CD14-positive monocyte (primary cell): Measurements from ENCODE around the gene GLDN. TPM values are rescaled to one million over a fixed set of nuclear protein-coding genes. Genes with fewer than 3 reads are reported as not detected.
"Not testable (repeated sequence)": the region's sequence is repeated elsewhere in the genome, so short reads cannot be mapped to it uniquely, and the experiment has no call there.

ENCODE experiments used
- DNase-seq, 3 donors: peaks; one replicate each; pipeline ENCODE4 v3.0.0-alpha.2; 2011 to 2022
- H2AFZ ChIP-seq: 2 replicates; pipeline ENCODE4 v1.6.0; 2012; ENCODE audit warnings: mild to moderate bottlenecking, low read depth, low read length, inconsistent platforms; ENCODE audit not compliant: insufficient read depth, poor library complexity, severe bottlenecking
- H3K27ac ChIP-seq, 2 donors: 1 replicate in 1 of 2; 2 replicates in 1 of 2; pipeline ENCODE4 v1.5.1; 2012 to 2013; ENCODE audit warnings: low read length in 2 of 2, control low read depth in 1 of 2, inconsistent platforms in 1 of 2, low read depth in 1 of 2, mild to moderate bottlenecking in 1 of 2
- H3K27me3 ChIP-seq, 2 donors: one replicate each; pipeline versions ENCODE4 v1.6.0 to v1.6.1; 2011 to 2013; ENCODE audit warnings: low read length in 2 of 2; ENCODE audit not compliant: control insufficient read depth in 2 of 2, insufficient read depth in 2 of 2
- H3K36me3 ChIP-seq, 2 donors: replicated peaks in 1 of 2; 1 replicate in 1 of 2; 2 replicates in 1 of 2; pipeline versions ENCODE4 v1.5.1 to v1.6.1; 2012 to 2013; ENCODE audit warnings: low read length in 2 of 2, control low read depth in 1 of 2, inconsistent platforms in 1 of 2, mild to moderate bottlenecking in 1 of 2; ENCODE audit not compliant: insufficient read depth in 2 of 2, control insufficient read depth in 1 of 2
- H3K4me1 ChIP-seq, 2 donors: 1 replicate in 1 of 2; 2 replicates in 1 of 2; pipeline versions ENCODE4 v1.5.1 to v1.6.1; 2012 to 2013; ENCODE audit warnings: low read length in 2 of 2, control low read depth in 1 of 2, inconsistent platforms in 1 of 2, mild to moderate bottlenecking in 1 of 2, moderate library complexity in 1 of 2; ENCODE audit not compliant: insufficient read depth in 2 of 2, control insufficient read depth in 1 of 2
- H3K4me2 ChIP-seq: replicated peaks from 2 replicates; pipeline ENCODE3; 2012; ENCODE audit warnings: low read length, moderate library complexity, mild to moderate bottlenecking; ENCODE audit not compliant: poor library complexity, severe bottlenecking; ENCODE audit errors: extremely low read depth
- H3K4me3 ChIP-seq, 3 experiments: fragments of 200-600 bp in 1 of 3; sonication (generic) in 1 of 3; replicated peaks in 1 of 3; 1 replicate in 2 of 3; 2 replicates in 1 of 3; pipeline ENCODE4 v1.5.1; 2011 to 2013; ENCODE audit warnings: low read length in 3 of 3, mild to moderate bottlenecking in 3 of 3, control low read depth in 2 of 3, low read depth in 2 of 3, inconsistent platforms in 1 of 3, moderate library complexity in 1 of 3
- H3K79me2 ChIP-seq: 2 replicates; pipeline ENCODE4 v1.6.0; 2012; ENCODE audit warnings: mild to moderate bottlenecking, control low read depth, inconsistent platforms, low read length, moderate library complexity; ENCODE audit not compliant: insufficient read depth
- H3K9ac ChIP-seq: 2 replicates; pipeline ENCODE4 v1.6.0; 2017; ENCODE audit warnings: low read length, mild to moderate bottlenecking; ENCODE audit not compliant: insufficient read depth, poor library complexity, severe bottlenecking
- H3K9me3 ChIP-seq, 2 donors: replicated peaks in 1 of 2; 1 replicate in 1 of 2; 2 replicates in 1 of 2; pipeline versions ENCODE4 v1.5.1 to v1.6.1; 2012 to 2013; ENCODE audit warnings: low read length in 2 of 2, control low read depth in 1 of 2; ENCODE audit not compliant: control insufficient read depth in 1 of 2, insufficient read depth in 1 of 2
- H4K20me1 ChIP-seq: 2 replicates; pipeline ENCODE4 v1.6.0; 2012; ENCODE audit warnings: mild to moderate bottlenecking, low read length, control low read depth, moderate library complexity; ENCODE audit not compliant: insufficient read depth
- H3K27ac Mint-ChIP-seq, 7 donors: one replicate each; pipeline ENCODE4 v1.8.0; 2020; ENCODE audit warnings: mild to moderate bottlenecking in 7 of 7, mixed read lengths in 7 of 7, moderate library complexity in 6 of 7, inconsistent platforms in 2 of 7
- H3K27me3 Mint-ChIP-seq, 3 donors: one replicate each; pipeline ENCODE4 v1.8.0; 2021 to 2022; ENCODE audit warnings: low read depth in 3 of 3, mild to moderate bottlenecking in 3 of 3, mixed read lengths in 3 of 3, moderate library complexity in 3 of 3, inconsistent platforms in 1 of 3
- H3K36me3 Mint-ChIP-seq, 2 donors: one replicate each; pipeline ENCODE4 v1.8.0; 2020; ENCODE audit warnings: mixed read lengths in 2 of 2, inconsistent platforms in 1 of 2, mild to moderate bottlenecking in 1 of 2
- H3K4me1 Mint-ChIP-seq: one replicate; pipeline ENCODE4 v1.8.0; 2020; ENCODE audit warnings: mild to moderate bottlenecking, mixed read lengths
- H3K4me3 Mint-ChIP-seq, 2 donors: one replicate each; pipeline ENCODE4 v1.8.0; 2020; ENCODE audit warnings: mild to moderate bottlenecking in 2 of 2, mixed read lengths in 2 of 2, moderate library complexity in 1 of 2
- H3K9me3 Mint-ChIP-seq, 7 donors: one replicate each; pipeline ENCODE4 v1.8.0; 2020 to 2022; ENCODE audit warnings: mixed read lengths in 7 of 7, mild to moderate bottlenecking in 6 of 7, moderate library complexity in 6 of 7, inconsistent platforms in 2 of 7
- CTCF ChIP-seq: fragments of 200-600 bp; IDR thresholded peaks from one replicate; pipeline ENCODE4 v1.8.0; 2022; ENCODE audit warnings: antibody characterized with exemption, mild to moderate bottlenecking
- WGBS: methylation state at CpG from one replicate; pipeline ENCODE4 v1.1.5; 2013; ENCODE audit warnings: missing lambda C conversion rate; ENCODE audit not compliant: insufficient coverage; 5-methylcytosine and 5-hydroxymethylcytosine counted together
- intact Hi-C, 2 donors: fragments of 100-400 bp; cut with micrococcal nuclease; formaldehyde crosslinking; loops; one replicate each; pipeline versions ENCODE4 v1.15.0 to v1.15.1; 2023
- polyA plus RNA-seq, 3 donors: library from polyadenylated mRNA; depleted of rRNA in 1 of 3; unstranded in 2 of 3; stranded (reverse) in 1 of 3; fragments of 300-500 nt in 2 of 3; fragments of >200 nt in 1 of 3; fragmentation: Illumina TruSeq in 2 of 3; gene quantifications; 1 replicate in 2 of 3; 2 replicates in 1 of 3; pipeline ENCODE4 v1.2.3, GENCODE V29; 2012 to 2021

The GLDN gene
- polyA plus RNA-seq, 3 donors: 0.04 TPM; not detected in 2

GRCh38 chr15:51414256-51414860 is 72.9 kb downstream of the GLDN start:
- no peaks in the 10 kb centered on the region for H3K9me3 ChIP-seq
- H3K36me3 ChIP-seq: no peaks in the 10 kb centered on the region
- H3K27me3 ChIP-seq: no peaks in the 10 kb centered on the region
- no peak for TF ChIP-seq CTCF
- no peak overlapping the region for H2AFZ ChIP-seq
- DNase-seq: no peak
- Mint-ChIP-seq H3K4me3 (no peak overlapping the region), H3K27me3 (peaks cover 0 to 2% (median 2%) of the 10 kb centered on the region in 3 donors), H3K9me3 (no peaks in the 10 kb centered on the region), H3K36me3 (no peaks in the 10 kb centered on the region), H3K4me1 (no peaks in the 10 kb centered on the region), H3K27ac (no peak overlapping the region)
- H3K4me2 ChIP-seq: no peak overlapping the region
- H3K79me2 ChIP-seq: no peaks in the 10 kb centered on the region
- H4K20me1 ChIP-seq: no peaks in the 10 kb centered on the region
- WGBS: 91% methylated on average over 3 of the region's 4 CpGs
- no peak overlapping the region for H3K9ac ChIP-seq
- intact Hi-C loops: no loop called here
- no peaks in the 10 kb centered on the region for H3K4me1 ChIP-seq
- no peak overlapping the region for H3K27ac ChIP-seq
- H3K4me3 ChIP-seq: no peak overlapping the region

- intact Hi-C loops: no loop called here
- Histone ChIP-seq H2AFZ (no peak overlapping the region), H4K20me1 (no peaks in the 10 kb centered on the region), H3K36me3 (no peaks in the 10 kb centered on the region), H3K79me2 (no peaks in the 10 kb centered on the region), H3K27ac (no peak overlapping the region), H3K9me3 (no peaks in the 10 kb centered on the region), H3K4me1 (no peaks in the 10 kb centered on the region), H3K27me3 (no peaks in the 10 kb centered on the region), H3K4me3 (no peak overlapping the region), H3K4me2 (no peak overlapping the region), H3K9ac (no peak overlapping the region)
- 60% methylated on average over 1 of the region's 4 CpGs for WGBS
- Mint-ChIP-seq H3K4me1 (no peaks in the 10 kb centered on the region), H3K4me3 (no peak overlapping the region), H3K27me3 (peaks cover 0 to 2% (median 0%) of the 10 kb centered on the region in 3 donors), H3K36me3 (no peaks in the 10 kb centered on the region), H3K27ac (peak overlapping the region in 1 of 7 donors; percentile 35), H3K9me3 (no peaks in the 10 kb centered on the region)
- no peak for DNase-seq
- no peak for TF ChIP-seq CTCF
These were observed 74.7 kb downstream of the GLDN start for GRCh38 chr15:51416129-51416528.

DNA sequence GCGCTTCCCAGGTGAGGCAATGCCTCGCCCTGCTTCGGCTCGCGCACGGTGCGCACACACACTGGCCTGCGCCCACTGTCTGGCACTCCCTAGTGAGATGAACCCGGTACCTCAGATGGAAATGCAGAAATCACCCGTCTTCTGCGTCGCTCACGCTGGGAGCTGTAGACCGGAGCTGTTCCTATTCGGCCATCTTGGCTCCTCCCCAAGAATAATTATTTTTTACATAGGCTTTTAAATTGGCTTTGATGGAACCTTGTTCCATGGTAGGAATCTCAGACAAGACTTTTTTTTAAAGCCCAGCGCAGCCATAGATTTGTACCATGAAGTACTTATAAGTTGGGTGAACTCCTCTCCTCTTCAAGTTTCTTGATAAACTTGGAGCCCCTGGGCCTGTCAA is 81.6 kb downstream of the GLDN start:
- H3K27me3 ChIP-seq, H3K4me1 ChIP-seq, H3K9me3 Mint-ChIP-seq, H2AFZ ChIP-seq, H4K20me1 ChIP-seq, H3K27ac Mint-ChIP-seq, DNase-seq, intact Hi-C loops, H3K36me3 ChIP-seq, H3K4me3 ChIP-seq, H3K27me3 Mint-ChIP-seq, H3K4me1 Mint-ChIP-seq, H3K9ac ChIP-seq, H3K9me3 ChIP-seq, H3K4me3 Mint-ChIP-seq, H3K4me2 ChIP-seq, H3K27ac ChIP-seq, H3K36me3 Mint-ChIP-seq, H3K79me2 ChIP-seq: not testable (repeated sequence)
- no CpG with 5 or more reads among the region's 16 CpGs for WGBS
